OCI-LY1 (cell line): ENCODE data around the gene SCNN1G.

ENCODE experiments used
- EZH2 ChIP-seq: fragments of 200-600 bp; sonication (generic), shearing (Covaris generic); IDR thresholded peaks from 2 replicates; pipeline ENCODE4 v1.8.0; 2017; ENCODE audit warnings: borderline replicate concordance, mixed run types, mild to moderate bottlenecking, antibody characterized with exemption, low read length, moderate library complexity, mixed read lengths
- TF ChIP-seq, protein P1 (sequence below): fragments of 200-600 bp; sonication (generic), shearing (Covaris generic); IDR thresholded peaks from 2 replicates; pipeline ENCODE4 v1.5.1; 2017; ENCODE audit warnings: mild to moderate bottlenecking, antibody characterized with exemption, low read length, moderate library complexity, mixed read lengths

DNA sequence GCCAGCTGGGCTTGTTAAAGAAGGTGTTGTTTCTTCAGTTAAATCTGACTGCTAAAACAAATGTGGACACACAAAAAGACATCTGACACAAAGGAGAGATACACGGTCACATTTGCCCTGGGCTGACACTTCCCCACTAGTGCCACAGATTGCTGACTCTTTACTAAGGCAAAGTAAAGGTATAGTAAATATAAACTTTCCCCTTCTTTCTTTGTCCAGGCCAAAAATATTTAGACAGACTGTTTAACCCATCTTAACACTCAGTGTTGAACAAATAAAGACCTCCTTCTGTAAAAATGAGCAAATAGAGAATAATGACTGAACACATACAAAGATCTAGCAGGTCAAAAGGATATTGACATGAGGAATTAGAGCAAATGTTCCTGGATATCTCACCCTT lies 58.4 kb downstream of the SCNN1G start:
- TF ChIP-seq, protein P1, sequence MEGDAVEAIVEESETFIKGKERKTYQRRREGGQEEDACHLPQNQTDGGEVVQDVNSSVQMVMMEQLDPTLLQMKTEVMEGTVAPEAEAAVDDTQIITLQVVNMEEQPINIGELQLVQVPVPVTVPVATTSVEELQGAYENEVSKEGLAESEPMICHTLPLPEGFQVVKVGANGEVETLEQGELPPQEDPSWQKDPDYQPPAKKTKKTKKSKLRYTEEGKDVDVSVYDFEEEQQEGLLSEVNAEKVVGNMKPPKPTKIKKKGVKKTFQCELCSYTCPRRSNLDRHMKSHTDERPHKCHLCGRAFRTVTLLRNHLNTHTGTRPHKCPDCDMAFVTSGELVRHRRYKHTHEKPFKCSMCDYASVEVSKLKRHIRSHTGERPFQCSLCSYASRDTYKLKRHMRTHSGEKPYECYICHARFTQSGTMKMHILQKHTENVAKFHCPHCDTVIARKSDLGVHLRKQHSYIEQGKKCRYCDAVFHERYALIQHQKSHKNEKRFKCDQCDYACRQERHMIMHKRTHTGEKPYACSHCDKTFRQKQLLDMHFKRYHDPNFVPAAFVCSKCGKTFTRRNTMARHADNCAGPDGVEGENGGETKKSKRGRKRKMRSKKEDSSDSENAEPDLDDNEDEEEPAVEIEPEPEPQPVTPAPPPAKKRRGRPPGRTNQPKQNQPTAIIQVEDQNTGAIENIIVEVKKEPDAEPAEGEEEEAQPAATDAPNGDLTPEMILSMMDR: no peak
- no peak for TF ChIP-seq EZH2
